HG03565 (cell line): Measurements from ENCODE around the gene CHST12.
A peak's percentile ranks its signal among the peaks of the same experiment; 100 is the strongest.
"Not testable (repeated sequence)": the region's sequence is repeated elsewhere in the genome, so short reads cannot be mapped to it uniquely, and the experiment has no call there.

Experiments
- ATAC-seq: cut with Tn5 transposase; IDR thresholded peaks from one replicate; pipeline ENCODE4 v1.9.1; 2021; ENCODE audit warnings: mild to moderate bottlenecking, moderate library complexity; ENCODE audit not compliant: unreplicated experiment

CHST12 gene

DNA sequence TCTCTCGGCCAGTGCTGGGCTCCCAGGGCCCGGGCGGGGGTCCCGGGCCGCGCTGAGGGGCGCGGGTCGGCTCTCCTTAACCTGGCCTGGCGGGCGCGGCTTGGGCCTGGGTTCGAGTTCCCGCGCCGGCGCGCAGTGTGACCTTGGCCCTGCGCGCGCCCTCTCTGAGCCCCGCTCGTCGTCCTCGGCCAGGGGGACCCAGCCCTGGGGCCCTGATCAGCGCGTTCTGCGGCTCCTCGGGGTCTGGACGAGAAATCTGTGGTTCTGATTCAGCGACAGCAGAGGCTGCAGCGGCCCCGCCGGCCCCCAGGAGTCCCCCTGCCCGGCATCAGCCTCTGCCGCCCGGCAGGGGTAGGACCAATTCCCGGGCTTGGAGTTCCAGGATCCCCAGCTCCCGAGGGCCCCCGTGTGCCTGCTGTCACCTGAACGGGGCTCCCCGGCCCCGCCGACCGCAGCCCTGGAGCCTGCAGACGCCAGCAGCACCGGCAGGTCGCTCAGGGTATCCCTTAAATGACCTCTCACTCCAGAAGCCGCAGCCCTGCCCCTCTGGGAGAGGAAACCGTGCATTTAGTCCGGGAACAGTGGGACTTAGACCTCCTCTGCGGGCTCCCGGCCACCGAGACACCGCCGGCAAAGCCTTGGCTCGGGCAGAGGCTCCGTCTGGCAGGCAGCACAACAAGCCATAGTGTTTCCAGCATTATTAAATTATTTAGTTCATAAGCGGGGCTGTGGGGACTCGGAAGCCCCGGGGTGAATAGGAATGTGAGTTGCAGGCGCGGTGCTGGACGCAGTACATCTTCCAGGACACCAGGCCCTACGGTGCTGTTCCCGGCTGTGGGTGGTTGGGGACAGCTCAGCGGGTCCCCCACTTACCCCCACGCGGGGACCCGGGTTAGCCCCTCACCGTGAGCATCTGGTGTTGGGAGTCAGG lies 572 bp downstream of the CHST12 start:
- no peak for ATAC-seq

DNA sequence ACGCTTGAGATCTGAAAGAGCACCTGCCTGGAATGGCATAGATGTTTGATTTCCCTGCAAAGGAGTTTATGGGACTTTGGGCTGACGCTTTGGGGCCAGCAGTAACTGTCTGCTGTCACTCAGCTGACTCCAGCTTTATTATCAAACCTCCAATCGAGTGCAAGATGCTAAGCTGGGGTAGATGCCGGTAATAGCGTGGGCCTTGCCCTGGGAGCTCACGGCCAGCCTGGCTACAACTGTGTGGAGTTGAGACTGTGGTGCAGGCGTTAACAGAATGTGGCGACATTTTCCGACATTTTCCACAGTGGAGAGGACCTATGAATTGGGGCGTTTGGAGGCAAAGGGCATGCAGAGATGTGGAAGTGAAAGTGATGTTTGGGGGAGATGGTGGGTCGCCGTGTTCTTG lies 1.3 kb downstream of the CHST12 start:
- no peak for ATAC-seq

DNA sequence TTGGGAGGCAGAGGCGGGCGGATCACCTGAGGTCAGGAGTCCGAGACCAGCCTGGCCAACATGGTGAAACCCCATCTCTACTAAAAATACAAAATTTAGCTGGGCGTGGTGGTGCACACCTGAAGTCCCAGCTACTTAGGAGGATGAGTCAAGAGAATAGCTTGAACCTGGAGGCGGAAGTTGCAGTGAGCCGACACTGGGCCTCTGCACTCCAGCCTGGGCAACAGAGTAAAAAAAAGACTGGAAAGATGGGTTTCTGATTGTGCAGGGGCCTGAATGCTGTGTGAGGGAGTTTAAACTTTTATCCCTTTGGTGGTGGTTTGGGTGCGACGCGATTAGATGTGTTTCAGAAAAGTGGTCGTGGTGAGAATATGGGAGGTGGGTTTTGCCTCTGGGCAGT lies 1.8 kb downstream of the CHST12 start:
- no peak for ATAC-seq

- peak; percentile 35 for ATAC-seq
These were observed 2.4 kb downstream of the CHST12 start for GRCh38 chr7:2405601-2406345.

DNA sequence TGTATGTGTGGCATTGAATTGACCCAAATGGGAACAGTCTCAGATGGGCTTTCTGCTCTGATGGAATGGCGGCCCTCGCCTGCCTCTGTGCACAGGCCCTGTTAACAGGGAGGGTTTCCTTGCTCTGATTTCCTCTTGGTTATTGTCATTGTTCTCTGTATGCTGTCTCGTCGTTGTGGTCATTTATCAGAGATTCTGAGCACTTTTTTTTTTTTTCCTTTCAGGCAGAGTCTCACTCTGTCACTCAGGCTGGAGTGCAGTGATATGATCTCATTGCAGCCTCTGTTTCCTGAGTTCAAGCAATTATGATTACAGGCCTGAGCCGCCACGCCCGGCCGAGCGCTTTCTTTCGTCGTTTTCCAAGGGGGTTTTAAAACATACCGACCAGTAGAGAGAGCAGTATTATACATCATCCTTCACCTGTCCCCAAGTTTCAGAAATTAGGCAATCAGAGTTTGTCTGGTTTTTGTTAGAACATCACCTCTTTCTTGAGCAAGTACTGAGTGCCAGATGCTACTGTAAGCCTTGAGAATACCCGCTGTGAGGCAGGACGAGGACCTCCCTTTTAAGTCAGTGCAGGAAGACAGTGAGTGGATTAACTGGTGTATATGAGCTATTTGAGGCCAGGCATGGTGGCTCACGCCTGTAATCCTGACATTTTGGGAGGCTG lies 6.5 kb downstream of the CHST12 start:
- no peak for ATAC-seq

DNA sequence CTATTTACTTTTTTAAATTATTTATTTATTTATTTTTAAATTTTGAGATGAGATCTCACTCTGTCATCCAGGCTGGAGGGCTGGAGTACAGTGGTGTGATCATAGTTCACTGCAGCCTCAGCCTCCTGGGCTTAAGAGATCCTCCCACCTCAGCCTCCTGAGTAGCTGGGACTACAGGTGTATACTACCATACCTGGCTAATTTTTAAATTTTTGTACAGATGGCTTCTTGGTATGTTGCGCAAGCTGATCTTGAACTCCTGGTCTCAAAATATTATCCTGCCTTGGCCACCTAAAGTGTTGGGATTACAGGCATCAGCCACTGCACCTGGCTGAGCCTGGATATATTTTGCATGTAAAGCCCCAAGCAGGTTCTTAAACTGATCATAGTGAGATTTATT lies 7.6 kb downstream of the CHST12 start:
- no peak for ATAC-seq

- ATAC-seq: no peak
These were observed 8.6 kb downstream of the CHST12 start for GRCh38 chr7:2411815-2412586.

GRCh38 chr7:2412587-2413201 lies 9.3 kb downstream of the CHST12 start:
- no peak for ATAC-seq

GRCh38 chr7:2416063-2416462 lies 12.7 kb downstream of the CHST12 start:
- no peak for ATAC-seq

- no peak for ATAC-seq
These were observed 13.2 kb downstream of the CHST12 start for GRCh38 chr7:2416650-2417049.

- ATAC-seq: not testable (repeated sequence)
These were observed 13.8 kb downstream of the CHST12 start for GRCh38 chr7:2417178-2417577.

GRCh38 chr7:2417981-2418481 lies 14.6 kb downstream of the CHST12 start:
- no peak for ATAC-seq

DNA sequence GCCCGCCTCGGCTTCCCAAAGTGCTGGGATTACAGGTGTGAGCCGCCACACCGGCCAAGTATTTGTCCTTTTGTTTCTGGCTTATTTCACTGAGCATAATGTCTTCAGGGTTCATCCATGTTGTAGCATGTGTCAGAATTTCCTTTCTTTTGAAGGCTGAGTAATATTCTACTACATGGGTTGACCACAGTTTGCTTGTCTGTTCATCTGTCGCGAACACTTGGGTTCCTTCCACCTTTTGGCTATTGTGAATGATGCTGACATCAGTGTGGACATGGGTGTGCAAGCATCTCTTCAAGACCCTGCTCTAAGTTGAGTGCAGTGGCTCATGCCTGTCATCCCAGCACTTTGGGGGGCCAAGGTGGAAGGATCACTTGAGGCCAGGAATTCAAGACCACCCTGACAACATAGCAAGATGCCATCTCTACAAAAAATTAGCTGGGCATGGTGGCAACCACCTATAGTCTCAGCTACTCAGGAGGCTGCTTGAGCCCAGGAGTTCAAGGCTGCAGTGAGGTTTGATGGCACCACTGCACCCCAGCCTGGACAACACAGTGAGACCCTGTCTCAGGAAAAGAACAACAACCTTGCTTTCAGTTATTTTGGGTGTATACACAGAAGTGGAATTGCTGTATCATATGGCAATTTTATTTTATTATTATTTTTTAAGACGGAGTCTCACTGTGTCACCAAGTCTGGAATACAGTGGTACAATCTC lies 17.0 kb downstream of the CHST12 start:
- no peak for ATAC-seq

- ATAC-seq: no peak
These were observed 18.5 kb downstream of the CHST12 start for GRCh38 chr7:2421943-2422310.

GRCh38 chr7:2425749-2426148 lies 22.3 kb downstream of the CHST12 start:
- no peak for ATAC-seq

DNA sequence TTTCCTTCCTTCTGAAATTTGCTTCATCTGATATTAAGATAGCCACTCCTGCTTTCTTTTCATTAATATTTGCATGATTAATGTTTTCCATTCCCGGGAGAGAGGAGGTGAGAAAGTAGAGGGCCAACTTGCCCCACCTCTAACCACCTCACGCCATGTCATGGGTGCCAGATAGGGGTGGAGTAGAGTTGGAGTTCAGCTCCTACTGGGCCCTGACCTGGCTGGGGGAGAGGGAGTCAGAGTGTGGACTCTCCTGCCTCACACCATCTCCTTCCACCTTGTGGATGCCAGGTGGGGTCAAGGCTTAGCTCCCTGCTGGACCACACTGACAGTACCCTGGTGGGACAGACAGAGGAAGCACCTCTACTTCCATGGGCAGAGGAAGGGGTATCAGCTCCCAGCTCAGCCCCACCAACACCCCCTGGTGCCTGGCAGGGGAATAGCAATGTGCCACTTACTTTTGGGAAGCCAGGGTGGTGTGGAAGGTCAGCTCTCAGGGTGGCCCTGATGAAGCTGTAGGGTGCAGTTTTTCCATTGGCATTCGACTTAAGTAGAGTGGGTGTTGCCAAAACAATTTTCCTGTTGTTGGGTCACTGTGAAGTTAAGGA lies 28.0 kb downstream of the CHST12 start:
- ATAC-seq: no peak

- ATAC-seq: no peak
These were observed 29.7 kb downstream of the CHST12 start for GRCh38 chr7:2432910-2433712.
